Choroid plexus epithelial cell (primary cell): ENCODE results near the gene KCNT2.
"Not testable (repeated sequence)": the region's sequence is repeated elsewhere in the genome, so short reads cannot be mapped to it uniquely, and the experiment has no call there.

ENCODE experiments used
- DNase-seq: peaks from one replicate; pipeline ENCODE4 v3.0.0-alpha.2; 2010; ENCODE audit warnings: low read depth
- H3K4me3 ChIP-seq: 2 replicates; pipeline ENCODE4 v1.5.1; 2011; ENCODE audit warnings: low read depth, mild to moderate bottlenecking, control low read depth, low read length, moderate library complexity
- CTCF ChIP-seq: conservative IDR thresholded peaks from 2 replicates; pipeline ENCODE4 v1.5.1; 2011; ENCODE audit warnings: low read depth, mild to moderate bottlenecking, control low read depth, inconsistent platforms, low read length, moderate library complexity

Gene KCNT2

DNA sequence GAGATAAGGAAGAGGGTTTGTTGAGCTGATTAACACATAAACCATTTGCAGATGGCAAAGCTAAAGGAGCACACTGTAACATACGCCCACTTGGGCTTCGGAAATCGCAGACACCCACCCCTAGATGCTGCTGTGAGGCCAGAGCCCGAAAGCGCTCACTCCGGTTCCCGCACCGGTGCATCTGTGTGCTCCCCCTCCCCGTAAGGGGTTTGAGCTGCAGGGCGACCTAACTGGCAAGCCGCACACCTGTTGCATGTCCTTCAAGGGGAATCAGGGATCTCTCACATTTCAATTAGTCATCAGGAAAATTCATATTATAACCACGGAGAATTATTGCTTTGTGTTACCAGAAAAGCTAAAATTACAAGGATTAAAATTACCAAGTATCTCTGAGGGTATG is 42.2 kb upstream of the KCNT2 start:
- TF ChIP-seq CTCF: no peak
- no peak for DNase-seq
- H3K4me3 ChIP-seq: no peak overlapping the region

DNA sequence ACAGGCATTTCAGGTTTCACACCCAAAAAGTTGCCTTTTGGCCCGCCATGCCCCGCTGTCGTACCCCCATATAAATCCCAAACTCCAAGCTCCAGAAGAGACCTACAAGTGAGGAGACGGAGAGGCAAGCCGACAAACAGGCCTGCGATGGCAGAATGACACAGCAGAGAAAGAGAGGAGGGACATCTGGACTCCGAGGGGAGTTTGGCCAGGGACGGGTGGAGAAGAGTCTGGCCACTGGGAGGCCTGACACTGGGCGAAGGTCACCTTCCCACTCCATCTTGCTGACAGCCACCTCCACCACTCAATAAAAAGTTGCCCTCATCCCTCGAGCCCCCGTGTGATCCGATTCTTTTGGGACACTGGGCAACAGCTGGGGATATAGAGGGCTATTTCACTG is 41.8 kb upstream of the KCNT2 start:
- no peak for TF ChIP-seq CTCF
- H3K4me3 ChIP-seq: no peak overlapping the region
- no peak for DNase-seq

GRCh38 chr1:196640976-196641375 is 32.7 kb upstream of the KCNT2 start:
- no peak overlapping the region for H3K4me3 ChIP-seq
- DNase-seq: no peak
- TF ChIP-seq CTCF: no peak

DNA sequence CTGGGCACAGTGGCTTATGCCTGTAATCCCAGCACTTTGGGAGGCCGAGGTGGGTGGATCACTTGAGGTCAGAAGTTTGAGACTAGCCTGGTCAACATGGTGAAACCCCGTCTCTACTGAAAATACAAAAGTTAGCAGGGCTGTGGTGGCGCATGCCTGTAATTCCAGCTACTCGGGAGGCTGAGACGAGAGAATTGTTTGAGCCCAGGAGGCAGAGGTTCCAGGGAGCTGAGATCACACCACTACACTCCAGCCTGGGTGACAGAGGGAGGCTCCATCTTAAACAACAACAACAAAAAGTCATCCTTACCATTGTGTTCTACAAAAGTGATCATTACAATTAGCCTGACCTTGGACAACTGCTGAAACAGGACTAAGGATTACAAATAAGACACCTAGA is 31.1 kb upstream of the KCNT2 start:
- not testable (repeated sequence) for H3K4me3 ChIP-seq, DNase-seq

- DNase-seq: no peak
- TF ChIP-seq CTCF: no peak
- no peak overlapping the region for H3K4me3 ChIP-seq
These were observed 30.2 kb upstream of the KCNT2 start for GRCh38 chr1:196638466-196638865.

DNA sequence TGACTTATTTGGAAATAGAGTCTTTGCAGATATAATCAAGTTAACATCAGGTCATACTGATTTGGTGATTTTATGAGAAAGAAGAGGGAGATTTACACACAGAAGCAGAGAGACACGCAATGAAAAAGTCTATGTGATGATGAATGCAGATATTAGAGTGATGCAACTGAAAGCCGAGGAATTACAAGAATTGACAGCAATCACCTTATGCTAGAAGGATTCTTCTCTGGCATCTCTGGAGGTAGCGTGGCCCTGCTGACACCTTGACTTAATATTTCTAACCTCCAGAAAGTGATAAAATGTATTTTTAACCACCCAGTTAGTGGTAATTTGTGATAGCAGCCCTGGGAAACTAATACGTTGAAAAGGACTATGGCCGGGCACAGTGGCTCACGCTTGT is 29.4 kb upstream of the KCNT2 start:
- TF ChIP-seq CTCF: no peak
- DNase-seq: no peak
- no peak overlapping the region for H3K4me3 ChIP-seq

DNA sequence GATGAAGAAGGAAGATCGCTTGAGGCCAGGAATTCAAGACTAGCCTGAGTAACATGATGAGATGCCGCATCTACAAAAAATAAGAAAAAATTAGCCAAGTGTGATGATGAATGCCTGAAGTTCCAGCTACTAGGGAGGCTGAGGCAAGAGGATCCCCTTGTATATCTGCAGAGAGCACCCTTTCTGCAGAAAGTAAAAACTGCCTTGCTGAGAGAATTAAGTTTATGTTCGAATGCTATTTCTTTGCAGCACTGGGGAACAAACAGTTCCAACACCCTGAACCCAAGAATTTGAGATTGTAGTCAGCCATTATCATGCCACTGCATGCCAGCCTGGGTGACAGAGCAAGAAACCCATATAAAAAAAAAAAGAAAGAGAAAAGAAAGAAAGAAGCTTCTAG is 20.6 kb upstream of the KCNT2 start:
- no peak for TF ChIP-seq CTCF
- DNase-seq: no peak
- no peak overlapping the region for H3K4me3 ChIP-seq

GRCh38 chr1:196623079-196623478 is 14.8 kb upstream of the KCNT2 start:
- no peak for TF ChIP-seq CTCF
- no peak for DNase-seq
- H3K4me3 ChIP-seq: no peak overlapping the region
